ENCODE data around the gene NOP14. TPM values are rescaled to one million over a fixed set of nuclear protein-coding genes. Genes with fewer than 3 reads are reported as not detected.

NOP14 gene
- total RNA-seq, 1 donor from 2014 or later: 56.3 TPM

DNA sequence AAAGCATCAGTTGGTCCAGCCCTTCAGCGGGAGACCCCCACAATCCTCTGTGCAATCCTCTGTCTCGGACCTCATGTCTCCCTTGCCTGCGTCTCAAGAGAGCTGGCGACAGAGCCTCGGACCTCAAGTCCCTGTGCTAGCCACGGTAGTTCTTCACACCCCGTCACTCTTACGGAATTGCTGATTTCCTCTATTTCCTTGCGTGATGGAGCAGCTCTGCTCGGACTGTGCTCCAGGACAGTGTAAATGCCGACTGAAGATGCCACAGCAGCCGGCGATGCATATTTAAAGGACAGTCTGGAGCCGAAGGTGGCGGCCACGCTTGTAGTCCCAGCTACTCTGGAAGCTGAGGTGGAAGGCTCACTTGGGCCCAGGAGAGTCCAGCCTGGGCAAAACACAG, 2.1 kb upstream of the NOP14 start:
- CTCF ChIA-PET: interaction anchor here (2.3 kb wide), 1 partner anchor 13 kb away, joined by 10 read pairs; no protein-coding TSS in a partner anchor
- POLR2A ChIA-PET: interaction anchor here (1.2 to 3.8 kb wide), 2 partner anchors 29 to 292 kb away, joined by 3 to 31 read pairs; no protein-coding TSS in a partner anchor
- no peaks in the 10 kb centered on the region for H3K9me3 Mint-ChIP-seq
- H3K27ac Mint-ChIP-seq: no peak overlapping the region
- DNase-seq (no peak), ATAC-seq (ENCODE audit: low read depth) (no peak)
- no peaks in the 10 kb centered on the region for H3K27me3 Mint-ChIP-seq
- H3K4me1 Mint-ChIP-seq: peaks cover 19% of the 10 kb centered on the region
- intact Hi-C loops (cut with micrococcal nuclease): loop anchor here (10.0 kb wide), 1 partner anchor 720 kb away; the partner anchor contains the start of genes HAUS3 and POLN
- peak overlapping the region; percentile 1 for H3K4me3 Mint-ChIP-seq
- peaks cover 6% of the 10 kb centered on the region for H3K36me3 Mint-ChIP-seq (ENCODE audit: low read depth)
- TF ChIP-seq, protein P1, sequence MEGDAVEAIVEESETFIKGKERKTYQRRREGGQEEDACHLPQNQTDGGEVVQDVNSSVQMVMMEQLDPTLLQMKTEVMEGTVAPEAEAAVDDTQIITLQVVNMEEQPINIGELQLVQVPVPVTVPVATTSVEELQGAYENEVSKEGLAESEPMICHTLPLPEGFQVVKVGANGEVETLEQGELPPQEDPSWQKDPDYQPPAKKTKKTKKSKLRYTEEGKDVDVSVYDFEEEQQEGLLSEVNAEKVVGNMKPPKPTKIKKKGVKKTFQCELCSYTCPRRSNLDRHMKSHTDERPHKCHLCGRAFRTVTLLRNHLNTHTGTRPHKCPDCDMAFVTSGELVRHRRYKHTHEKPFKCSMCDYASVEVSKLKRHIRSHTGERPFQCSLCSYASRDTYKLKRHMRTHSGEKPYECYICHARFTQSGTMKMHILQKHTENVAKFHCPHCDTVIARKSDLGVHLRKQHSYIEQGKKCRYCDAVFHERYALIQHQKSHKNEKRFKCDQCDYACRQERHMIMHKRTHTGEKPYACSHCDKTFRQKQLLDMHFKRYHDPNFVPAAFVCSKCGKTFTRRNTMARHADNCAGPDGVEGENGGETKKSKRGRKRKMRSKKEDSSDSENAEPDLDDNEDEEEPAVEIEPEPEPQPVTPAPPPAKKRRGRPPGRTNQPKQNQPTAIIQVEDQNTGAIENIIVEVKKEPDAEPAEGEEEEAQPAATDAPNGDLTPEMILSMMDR (IDR thresholded peaks at IDR 0.05): no peak

DNA sequence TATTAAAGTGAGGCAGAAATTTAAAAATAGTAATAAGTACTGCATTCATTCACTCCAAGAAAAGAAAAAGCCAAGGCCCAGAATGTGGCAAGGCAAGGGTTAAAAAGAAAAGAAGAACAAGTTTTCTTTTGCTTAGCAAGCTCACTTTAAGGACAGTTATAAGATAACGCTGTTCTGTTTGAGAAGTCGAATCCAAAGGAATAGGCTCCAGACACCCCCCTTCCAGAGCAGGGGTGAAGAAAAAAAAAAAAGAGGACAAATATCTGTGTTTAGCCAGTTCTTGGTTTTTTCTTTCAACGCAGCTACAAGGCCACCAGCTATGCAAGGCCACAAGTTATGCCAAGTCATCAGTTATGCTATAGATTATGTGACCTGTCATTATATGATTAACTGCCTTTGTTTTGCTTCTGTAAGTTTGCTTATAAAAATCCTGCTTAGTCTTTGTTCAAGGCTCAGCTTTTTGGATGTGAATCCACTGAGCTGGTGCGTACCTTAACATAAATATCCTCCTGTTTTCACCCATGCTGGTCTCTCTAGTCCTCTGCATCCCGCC, 1.6 kb upstream of the NOP14 start:
- TF ChIP-seq, protein P1 (IDR thresholded peaks at IDR 0.05): no peak
- Mint-ChIP-seq H3K4me3 (peak overlapping the region; percentile 91), H3K27ac (no peak overlapping the region), H3K36me3 (ENCODE audit: low read depth) (peaks cover 7% of the 10 kb centered on the region), H3K9me3 (no peaks in the 10 kb centered on the region), H3K27me3 (no peaks in the 10 kb centered on the region), H3K4me1 (peaks cover 20% of the 10 kb centered on the region)
- CTCF ChIA-PET: interaction anchor here (2.3 kb wide), 1 partner anchor 14 kb away, joined by 10 read pairs; no protein-coding TSS in a partner anchor
- POLR2A ChIA-PET: interaction anchor here (1.2 to 3.8 kb wide), 4 partner anchors 11 to 292 kb away, joined by 3 to 31 read pairs (median 5); no protein-coding TSS in a partner anchor
- intact Hi-C loops (cut with micrococcal nuclease): loop anchor here (5.0 to 10.0 kb wide), 3 partner anchors 202 to 720 kb away; partner anchors contain the start of genes HAUS3 and POLN
- ATAC-seq (ENCODE audit: low read depth) (no peak), DNase-seq (no peak)

DNA sequence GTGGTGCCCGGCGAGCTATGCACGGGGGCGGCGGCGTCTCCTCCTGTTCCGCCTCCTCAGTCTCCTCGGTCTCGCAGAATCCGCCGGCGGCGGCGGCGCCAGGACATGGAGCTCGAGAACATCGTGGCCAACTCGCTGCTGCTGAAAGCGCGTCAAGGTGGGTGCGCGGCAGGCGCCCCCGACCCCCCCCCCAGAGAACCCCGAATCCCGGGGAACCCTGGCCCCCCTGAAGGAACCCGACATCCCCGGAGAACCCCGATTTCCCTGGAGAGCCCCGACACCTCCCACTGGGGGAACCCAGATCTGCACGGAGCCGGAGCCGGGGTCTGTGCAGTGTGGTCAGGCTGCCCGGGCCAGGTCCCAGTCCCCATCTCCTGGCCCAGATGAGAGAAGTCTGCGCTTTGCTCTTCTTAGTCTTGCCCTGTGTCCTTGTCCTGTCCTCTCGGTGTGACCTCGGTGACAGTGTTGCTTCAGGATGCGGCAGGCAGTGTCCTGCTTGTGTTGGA, 813 bp upstream of the NOP14 start:
- no peak for ATAC-seq (ENCODE audit: low read depth)

GRCh38 chr4:2962614-2963174, 512 bp downstream of the NOP14 start:
- peak; percentile 32 for ATAC-seq (ENCODE audit: low read depth)
- peak overlapping the region; percentile 92 for H3K27ac Mint-ChIP-seq
- ChIA-PET CTCF (interaction anchor here (0.7 to 2.3 kb wide), 8 partner anchors 9 to 420 kb away, joined by 3 to 10 read pairs (median 4); no protein-coding TSS in a partner anchor), POLR2A (interaction anchor here (0.7 to 3.8 kb wide), 14 partner anchors 8 to 1518 kb away, joined by 3 to 31 read pairs (median 4); no protein-coding TSS in a partner anchor)
- TF ChIP-seq, protein P1 (IDR thresholded peaks at IDR 0.05): no peak
- H3K27me3 Mint-ChIP-seq: no peaks in the 10 kb centered on the region
- DNase-seq: no peak
- intact Hi-C loops (cut with micrococcal nuclease): loop anchor here (1.0 to 10.0 kb wide), 10 partner anchors 28 to 718 kb away; partner anchors contain the start of genes FAM193A, HAUS3, HTT and HTT-AS
- no peaks in the 10 kb centered on the region for H3K9me3 Mint-ChIP-seq
- peak overlapping the region; percentile 91 for H3K4me3 Mint-ChIP-seq
- peaks cover 25% of the 10 kb centered on the region for H3K36me3 Mint-ChIP-seq (ENCODE audit: low read depth)
- peaks cover 30% of the 10 kb centered on the region for H3K4me1 Mint-ChIP-seq

More for the DNA sequence above, 813 bp upstream of the NOP14 start:
- CTCF ChIA-PET: interaction anchor here (0.7 to 2.3 kb wide), 4 partner anchors 14 to 419 kb away, joined by 3 to 10 read pairs (median 5); no protein-coding TSS in a partner anchor
- no peak for DNase-seq
- peaks cover 23% of the 10 kb centered on the region for H3K4me1 Mint-ChIP-seq
- H3K27ac Mint-ChIP-seq: peak overlapping the region; percentile 56
- TF ChIP-seq, protein P1 (IDR thresholded peaks at IDR 0.05): no peak
- POLR2A ChIA-PET: interaction anchor here (0.6 to 3.8 kb wide), 24 partner anchors 10 to 1077 kb away, joined by 3 to 31 read pairs (median 4); partner anchors contain the start of gene FAM193A
- intact Hi-C loops (cut with micrococcal nuclease): loop anchor here (1.0 to 10.0 kb wide), 10 partner anchors 30 to 719 kb away; partner anchors contain the start of genes FAM193A, HAUS3, HTT and HTT-AS
- peak overlapping the region; percentile 91 for H3K4me3 Mint-ChIP-seq
- H3K36me3 Mint-ChIP-seq (ENCODE audit: low read depth): peaks cover 12% of the 10 kb centered on the region
- no peaks in the 10 kb centered on the region for H3K27me3 Mint-ChIP-seq
- H3K9me3 Mint-ChIP-seq: no peaks in the 10 kb centered on the region
